LHCN-M2 (cell line): ENCODE results near the gene PTPRCAP. TPM values are rescaled to one million over a fixed set of nuclear protein-coding genes. Genes with fewer than 3 reads are reported as not detected.
"Not testable (repeated sequence)": the region's sequence is repeated elsewhere in the genome, so short reads cannot be mapped to it uniquely, and the experiment has no call there.

Experiments used
- DNase-seq: peaks from one replicate; pipeline ENCODE4 v3.0.0-alpha.2; 2012; ENCODE audit warnings: low read depth
- total RNA-seq: library from RNA; depleted of rRNA; stranded (reverse); fragments of >200 nt; gene quantifications from 2 replicates; pipeline ENCODE4 v1.2.3, GENCODE V29; 2014

The PTPRCAP gene
- total RNA-seq, 1 experiment from 2014 or later: 0.75 TPM

- no peak for DNase-seq
Observed at GRCh38 chr11:67410984-67411784, 26.3 kb downstream of the PTPRCAP start.

GRCh38 chr11:67410369-67410831 is 27.1 kb downstream of the PTPRCAP start:
- no peak for DNase-seq

GRCh38 chr11:67409781-67410368 is 27.6 kb downstream of the PTPRCAP start:
- DNase-seq: no peak

- no peak for DNase-seq
Observed at GRCh38 chr11:67409261-67409666, 28.2 kb downstream of the PTPRCAP start.

GRCh38 chr11:67408437-67409200 is 28.9 kb downstream of the PTPRCAP start:
- DNase-seq: no peak

GRCh38 chr11:67407688-67408163 is 29.8 kb downstream of the PTPRCAP start:
- no peak for DNase-seq

- DNase-seq: no peak
Observed at GRCh38 chr11:67406969-67407687, 30.4 kb downstream of the PTPRCAP start.

- DNase-seq: no peak
Observed at GRCh38 chr11:67406420-67406968, 31.0 kb downstream of the PTPRCAP start.

GRCh38 chr11:67405688-67406339 is 31.7 kb downstream of the PTPRCAP start:
- DNase-seq: no peak

GRCh38 chr11:67405196-67405567 is 32.3 kb downstream of the PTPRCAP start:
- DNase-seq: no peak

- no peak for DNase-seq
Observed at GRCh38 chr11:67404515-67405195, 32.8 kb downstream of the PTPRCAP start.

GRCh38 chr11:67403085-67403484 is 34.4 kb downstream of the PTPRCAP start:
- not testable (repeated sequence) for DNase-seq

GRCh38 chr11:67402192-67402839 is 35.2 kb downstream of the PTPRCAP start:
- not testable (repeated sequence) for DNase-seq

- DNase-seq: peak; percentile 77
Observed at GRCh38 chr11:67401495-67402191, 35.8 kb downstream of the PTPRCAP start, which contains the start of gene PPP1CA. TSS of gene PPP1CA (minus strand) at chr11:67401858. CDS start at chr11:67401782, 76 bp downstream.

- no peak for DNase-seq
Observed at GRCh38 chr11:67400942-67401494, 36.5 kb downstream of the PTPRCAP start.

- no peak for DNase-seq
Observed at GRCh38 chr11:67400251-67400941, 37.1 kb downstream of the PTPRCAP start.

GRCh38 chr11:67398661-67399563 is 38.6 kb downstream of the PTPRCAP start:
- no peak for DNase-seq
